Esophagus muscularis mucosa (tissue), 4 donors: ENCODE measurements around the gene PPFIA4. TPM values are rescaled to one million over a fixed set of nuclear protein-coding genes. Genes with fewer than 3 reads are reported as not detected.

Experiments used
- DNase-seq: peaks from one replicate; pipeline ENCODE4 v3.0.0-alpha.2; 2017; ENCODE audit errors: extremely low spot score
- H3K27ac ChIP-seq, 4 donors: fragments of 200-600 bp; sonication (generic); replicated peaks in 1 of 4; 1 replicate in 3 of 4; 2 replicates in 1 of 4; pipeline ENCODE4 v1.5.1; 2016 to 2019; ENCODE audit warnings: mild to moderate bottlenecking in 1 of 4
- H3K27me3 ChIP-seq, 4 donors: fragments of 200-600 bp; sonication (generic); one replicate each; pipeline versions ENCODE4 v1.5.1 to v1.6.0; 2016 to 2019
- H3K36me3 ChIP-seq, 4 donors: fragments of 200-600 bp; sonication (generic); one replicate each; pipeline ENCODE4 v1.5.1; 2016 to 2019
- H3K4me1 ChIP-seq, 4 donors: fragments of 200-600 bp; sonication (generic); one replicate each; pipeline ENCODE4 v1.5.1; 2016 to 2019
- H3K4me3 ChIP-seq, 4 donors: fragments of 200-600 bp; sonication (generic); 1 replicate in 2 of 4; 2 replicates in 2 of 4; pipeline ENCODE4 v1.5.1; 2016 to 2019; ENCODE audit warnings: mild to moderate bottlenecking in 4 of 4, moderate library complexity in 1 of 4
- H3K9me3 ChIP-seq, 4 donors: fragments of 200-600 bp; sonication (generic); 1 replicate in 3 of 4; 2 replicates in 1 of 4; pipeline ENCODE4 v1.5.1; 2016 to 2019
- CTCF ChIP-seq, 3 experiments: fragments of 200-600 bp in 2 of 3; fragments of 450-650 bp in 1 of 3; sonication (generic) in 2 of 3; IDR thresholded peaks; one replicate each; pipeline ENCODE4 v1.5.1; 2017 to 2019; ENCODE audit warnings: antibody characterized with exemption in 3 of 3, mild to moderate bottlenecking in 2 of 3, moderate library complexity in 1 of 3
- EP300 ChIP-seq: sonication (generic); formaldehyde crosslinking; IDR thresholded peaks from one replicate; pipeline ENCODE4 v1.6.1; 2017; ENCODE audit warnings: antibody characterized with exemption
- POLR2A ChIP-seq: fragments of 450-650 bp; IDR thresholded peaks from one replicate; pipeline ENCODE4 v1.6.1; 2017; ENCODE audit warnings: antibody characterized with exemption, moderate library complexity, mild to moderate bottlenecking, low read depth
- POLR2AphosphoS5 ChIP-seq, 2 donors: sonication (generic); formaldehyde crosslinking; IDR thresholded peaks; one replicate each; pipeline ENCODE4 v1.6.1; 2017; ENCODE audit warnings: antibody characterized with exemption in 2 of 2
- WGBS: methylation state at CpG from one replicate; pipeline ENCODE4 v1.1.5; 2018; 5-methylcytosine and 5-hydroxymethylcytosine counted together
- intact Hi-C: fragments of 100-400 bp; cut with DNase I; formaldehyde crosslinking; loops from one replicate; pipeline ENCODE4 v1.15.1; 2023
- total RNA-seq, 4 donors: library from RNA; depleted of rRNA; stranded (reverse); fragments of >200 nt; gene quantifications; one replicate each; pipeline versions ENCODE4 v1.1.0 to v1.2.1, GENCODE V29; 2016

The PPFIA4 gene
- total RNA-seq, 4 donors from 2014 or later: 0.42 to 1.6 (median 1.1) TPM

- Histone ChIP-seq H3K27me3 (peaks cover 0 to 96% (median 28%) of the 10 kb centered on the region in 4 donors), H3K9me3 (no peaks in the 10 kb centered on the region)
- DNase-seq: no peak
These were observed 95.9 kb downstream of the PPFIA4 start for GRCh38 chr1:203122159-203122558.

GRCh38 chr1:203124011-203124410 is 97.7 kb downstream of the PPFIA4 start:
- no peak for DNase-seq
- intact Hi-C loops: no loop called here
- Histone ChIP-seq H3K27ac (no peak overlapping the region), H3K4me3 (no peak overlapping the region), H3K4me1 (peaks cover 24 to 32% (median 27%) of the 10 kb centered on the region in 4 donors), H3K9me3 (no peaks in the 10 kb centered on the region), H3K36me3 (no peaks in the 10 kb centered on the region), H3K27me3 (peaks cover 0 to 85% (median 19%) of the 10 kb centered on the region in 4 donors)
- WGBS: 56% methylated on average over 5 of the region's 5 CpGs
- TF ChIP-seq CTCF (IDR thresholded peaks at IDR 0.05) (no peak), EP300 (no peak), POLR2A (no peak), POLR2AphosphoS5 (IDR thresholded peaks at IDR 0.05) (no peak)

More at GRCh38 chr1:203122159-203122558, 95.9 kb downstream of the PPFIA4 start:
- 100% methylated on average over 1 of the region's 2 CpGs for WGBS
- TF ChIP-seq CTCF (IDR thresholded peaks at IDR 0.05) (no peak), POLR2AphosphoS5 (IDR thresholded peaks at IDR 0.05) (no peak), EP300 (no peak), POLR2A (no peak)
- H3K4me1 ChIP-seq: peaks cover 11 to 24% (median 18%) of the 10 kb centered on the region in 4 donors
- H3K4me3 ChIP-seq: no peak overlapping the region
- intact Hi-C loops: no loop called here
- no peaks in the 10 kb centered on the region for H3K36me3 ChIP-seq
- no peak overlapping the region for H3K27ac ChIP-seq

GRCh38 chr1:203124546-203125317 is 98.4 kb downstream of the PPFIA4 start:
- 77% methylated on average over 5 of the region's 5 CpGs for WGBS
- no peaks in the 10 kb centered on the region for H3K36me3 ChIP-seq
- no peak for DNase-seq
- H3K9me3 ChIP-seq: no peaks in the 10 kb centered on the region
- TF ChIP-seq POLR2AphosphoS5 (IDR thresholded peaks at IDR 0.05) (no peak), CTCF (IDR thresholded peaks at IDR 0.05) (no peak), EP300 (no peak), POLR2A (no peak)
- peaks cover 0 to 77% (median 13%) of the 10 kb centered on the region in 4 donors for H3K27me3 ChIP-seq
- intact Hi-C loops: loop anchor here (5.0 kb wide), 1 partner anchor 87 kb away; no protein-coding TSS in a partner anchor
- peaks cover 29 to 40% (median 33%) of the 10 kb centered on the region in 4 donors for H3K4me1 ChIP-seq
- no peak overlapping the region for H3K4me3 ChIP-seq
- H3K27ac ChIP-seq: no peak overlapping the region

- no peak overlapping the region for H3K4me3 ChIP-seq
- WGBS: 31% methylated on average over 8 of the region's 8 CpGs
- H3K9me3 ChIP-seq: no peaks in the 10 kb centered on the region
- peaks cover 0 to 63% (median 7%) of the 10 kb centered on the region in 4 donors for H3K27me3 ChIP-seq
- DNase-seq: no peak
- no peaks in the 10 kb centered on the region for H3K36me3 ChIP-seq
- no peak overlapping the region for H3K27ac ChIP-seq
- intact Hi-C loops: loop anchor here (5.0 kb wide), 1 partner anchor 89 kb away; no protein-coding TSS in a partner anchor
- TF ChIP-seq POLR2AphosphoS5 (IDR thresholded peaks at IDR 0.05) (no peak), CTCF (IDR thresholded peaks at IDR 0.05) (peak in 2 of 3 experiments; percentile 28 to 50), EP300 (no peak)
- H3K4me1 ChIP-seq: peaks cover 37 to 45% (median 43%) of the 10 kb centered on the region in 4 donors
These were observed 100.0 kb downstream of the PPFIA4 start for GRCh38 chr1:203126151-203126865.
